HEK293 (cell line): ENCODE measurements around the gene FSTL4.

ENCODE experiments used
- CTCF ChIA-PET: fragments of 350-600 bp; formaldehyde crosslinking; extraction: SDS; loops from one replicate; lab custom pipeline; 2021; ENCODE audit warnings: antibody characterized with exemption; lab: Yijun Ruan, JAX
- POLR2A ChIA-PET: fragments of 300-600 bp; formaldehyde crosslinking; extraction: SDS; loops from one replicate; lab custom pipeline; 2020; ENCODE audit warnings: antibody characterized with exemption, inconsistent platforms; lab: Yijun Ruan, JAX
- H3K27ac ChIP-seq: fragments of 200-500 bp; sonication (Bioruptor generic); 2 replicates; pipeline ENCODE4 v1.5.1; 2014; ENCODE audit warnings: low read depth, low read length, control low read depth, inconsistent platforms; ENCODE audit errors: extremely low read depth
- H3K36me3 ChIP-seq, 2 experiments: fragments of 200-500 bp in 1 of 2; sonication (Bioruptor generic) in 1 of 2; 1 replicate in 1 of 2; 2 replicates in 1 of 2; pipeline ENCODE4 v1.5.1; 2014 to 2017; ENCODE audit warnings: inconsistent platforms in 2 of 2, low read length in 2 of 2; ENCODE audit not compliant: control insufficient read depth in 2 of 2, insufficient read depth in 1 of 2
- H3K4me1 ChIP-seq: fragments of 200-500 bp; sonication (Bioruptor generic); 2 replicates; pipeline ENCODE4 v1.5.1; 2014; ENCODE audit warnings: mild to moderate bottlenecking, low read length, inconsistent platforms; ENCODE audit not compliant: control insufficient read depth, insufficient read depth
- H3K4me3 ChIP-seq: 2 replicates; pipeline ENCODE4 v1.5.1; 2011; ENCODE audit warnings: low read depth, mild to moderate bottlenecking, control low read depth, low read length, moderate library complexity
- H3K9me3 ChIP-seq: fragments of 200-500 bp; sonication (Bioruptor generic); 2 replicates; pipeline ENCODE4 v1.5.1; 2014; ENCODE audit warnings: low read depth, low read length, inconsistent platforms; ENCODE audit not compliant: control insufficient read depth, insufficient read depth
- GLIS1 ChIP-seq: fragments of 450-650 bp; formaldehyde crosslinking; IDR thresholded peaks from 2 replicates; pipeline ENCODE4 v1.5.1; 2016; ENCODE audit warnings: missing biosample characterization, missing genetic modification characterization
- GLIS2 ChIP-seq: fragments of 450-650 bp; formaldehyde crosslinking; IDR thresholded peaks from 2 replicates; pipeline ENCODE4 v1.5.1; 2016; ENCODE audit warnings: missing biosample characterization, missing genetic modification characterization
- KLF8 ChIP-seq: fragments of 450-650 bp; formaldehyde crosslinking; IDR thresholded peaks from 2 replicates; pipeline ENCODE4 v1.5.1; 2016; ENCODE audit warnings: missing biosample characterization, missing genetic modification characterization
- KLF9 ChIP-seq: fragments of 450-650 bp; formaldehyde crosslinking; IDR thresholded peaks from 2 replicates; pipeline ENCODE4 v1.5.1; 2016; ENCODE audit warnings: missing biosample characterization, missing genetic modification characterization, low read depth
- OSR2 ChIP-seq: fragments of 450-650 bp; formaldehyde crosslinking; IDR thresholded peaks from 2 replicates; pipeline ENCODE4 v1.5.1; 2016; ENCODE audit warnings: missing biosample characterization, missing genetic modification characterization
- PRDM10 ChIP-seq: fragments of 450-650 bp; formaldehyde crosslinking; IDR thresholded peaks from 2 replicates; pipeline ENCODE4 v1.5.1; 2016; ENCODE audit warnings: missing biosample characterization, missing genetic modification characterization
- RBAK ChIP-seq: fragments of 450-650 bp; formaldehyde crosslinking; IDR thresholded peaks from 2 replicates; pipeline ENCODE4 v1.5.1; 2016; ENCODE audit warnings: missing biosample characterization, missing genetic modification characterization
- REST ChIP-seq: fragments of 450-650 bp; formaldehyde crosslinking; IDR thresholded peaks from 2 replicates; pipeline ENCODE4 v1.5.1; 2016; ENCODE audit warnings: missing biosample characterization, missing genetic modification characterization
- SCRT1 ChIP-seq: fragments of 450-650 bp; formaldehyde crosslinking; IDR thresholded peaks from 2 replicates; pipeline ENCODE4 v1.5.1; 2016; ENCODE audit warnings: missing biosample characterization, missing genetic modification characterization, borderline replicate concordance
- SCRT2 ChIP-seq: fragments of 450-650 bp; formaldehyde crosslinking; IDR thresholded peaks from 2 replicates; pipeline ENCODE4 v1.5.1; 2016; ENCODE audit warnings: missing biosample characterization, missing genetic modification characterization
- ZBTB48 ChIP-seq: fragments of 450-650 bp; formaldehyde crosslinking; IDR thresholded peaks from 2 replicates; pipeline ENCODE4 v1.5.1; 2016; ENCODE audit warnings: missing biosample characterization, missing genetic modification characterization
- ZBTB49 ChIP-seq: fragments of 450-650 bp; formaldehyde crosslinking; IDR thresholded peaks from 2 replicates; pipeline ENCODE4 v1.5.1; 2016; ENCODE audit warnings: missing biosample characterization, missing genetic modification characterization, low read depth
- ZNF449 ChIP-seq: fragments of 450-650 bp; formaldehyde crosslinking; IDR thresholded peaks from 2 replicates; pipeline ENCODE4 v1.5.1; 2017; ENCODE audit warnings: missing biosample characterization, mild to moderate bottlenecking, missing genetic modification characterization, moderate library complexity
- ZNF48 ChIP-seq: fragments of 450-650 bp; formaldehyde crosslinking; IDR thresholded peaks from 2 replicates; pipeline ENCODE4 v1.5.1; 2016; ENCODE audit warnings: missing biosample characterization, missing genetic modification characterization
- ZNF692 ChIP-seq: fragments of 450-650 bp; formaldehyde crosslinking; IDR thresholded peaks from 2 replicates; pipeline ENCODE4 v1.5.1; 2016; ENCODE audit warnings: missing biosample characterization, missing genetic modification characterization
- ZNF704 ChIP-seq: fragments of 450-650 bp; formaldehyde crosslinking; IDR thresholded peaks from 2 replicates; pipeline ENCODE4 v1.5.1; 2016; ENCODE audit warnings: missing biosample characterization, missing genetic modification characterization
- ZNF776 ChIP-seq: fragments of 450-650 bp; formaldehyde crosslinking; IDR thresholded peaks from 2 replicates; pipeline ENCODE4 v1.5.0; 2017; ENCODE audit warnings: missing biosample characterization, missing genetic modification characterization, borderline replicate concordance
- ZNF777 ChIP-seq: fragments of 450-650 bp; formaldehyde crosslinking; IDR thresholded peaks from 2 replicates; pipeline ENCODE4 v1.5.1; 2017; ENCODE audit warnings: missing biosample characterization, missing genetic modification characterization, borderline replicate concordance
- ZNF837 ChIP-seq: fragments of 450-650 bp; formaldehyde crosslinking; IDR thresholded peaks from 2 replicates; pipeline ENCODE4 v1.5.1; 2016; ENCODE audit warnings: missing biosample characterization, missing genetic modification characterization
- ZNF843 ChIP-seq: fragments of 450-650 bp; formaldehyde crosslinking; IDR thresholded peaks from 2 replicates; pipeline ENCODE4 v1.5.1; 2016; ENCODE audit warnings: missing biosample characterization, missing genetic modification characterization

FSTL4 gene

GRCh38 chr5:133293960-133294359, 318.4 kb downstream of the FSTL4 start:
- ChIA-PET CTCF (interaction anchor here (9.5 kb wide), 1 partner anchor 182 kb away, joined by 98 read pairs; no protein-coding TSS in a partner anchor), POLR2A (no interaction called here)
- TF ChIP-seq RBAK (tag by site-specific recombination) (no peak), ZNF777 (tag by site-specific recombination) (no peak), ZBTB49 (no peak), ZNF837 (tag by site-specific recombination) (no peak), ZNF48 (tag by site-specific recombination) (no peak), ZBTB48 (no peak), ZNF449 (no peak), ZNF704 (tag by site-specific recombination) (no peak), ZNF776 (tag by site-specific recombination) (no peak)
- H3K4me1 ChIP-seq, result peaks cover 8% of the 10 kb centered on the region
- H3K4me3 ChIP-seq, result no peak overlapping the region
- no peaks in the 10 kb centered on the region for H3K36me3 ChIP-seq
- H3K9me3 ChIP-seq, result no peaks in the 10 kb centered on the region
- H3K27ac ChIP-seq, result no peak overlapping the region

- H3K4me3 ChIP-seq, result no peak overlapping the region
- H3K9me3 ChIP-seq, result no peaks in the 10 kb centered on the region
- peaks cover 3% of the 10 kb centered on the region; the same call in 1 of the 2 replicates for H3K4me1 ChIP-seq
- ChIA-PET CTCF (interaction anchor here (0.6 to 9.5 kb wide), 4 partner anchors 68 to 180 kb away, joined by 4 to 98 read pairs (median 5); no protein-coding TSS in a partner anchor), POLR2A (no interaction called here)
- H3K36me3 ChIP-seq, result no peaks in the 10 kb centered on the region
- no peak overlapping the region for H3K27ac ChIP-seq
- TF ChIP-seq SCRT2 (tag by site-specific recombination), result peak; percentile 84
- peak; percentile 78 for TF ChIP-seq ZNF692 (tag by site-specific recombination)
- peak; percentile 68 for TF ChIP-seq PRDM10
- 0 out of 2 replicates have a peak, but pooled peaks have one; percentile 20 for TF ChIP-seq KLF9 (tag by site-specific recombination)
- TF ChIP-seq OSR2 (tag by site-specific recombination), result peak; percentile 69
- TF ChIP-seq ZNF843 (tag by site-specific recombination), result no peak
- TF ChIP-seq GLIS1 (tag by site-specific recombination), result peak; percentile 100
- peak; percentile 34; the same call in 1 of the 2 replicates for TF ChIP-seq KLF8 (tag by site-specific recombination)
- peak; percentile 67; the same call in 1 of the 2 replicates for TF ChIP-seq SCRT1 (tag by site-specific recombination)
- no peak for TF ChIP-seq REST
- peak; percentile 48; the same call in 1 of the 2 replicates for TF ChIP-seq GLIS2 (tag by site-specific recombination)
These were observed 320.0 kb downstream of the FSTL4 start for GRCh38 chr5:133292300-133292699.
